SK-N-SH (cell line): ENCODE measurements around the gene PPA2. TPM values are rescaled to one million over a fixed set of nuclear protein-coding genes. Genes with fewer than 3 reads are reported as not detected.
A peak's percentile ranks its signal among the peaks of the same experiment; 100 is the strongest.

Experiments
- CTCF ChIA-PET: fragments of 300-600, 350-600 bp; formaldehyde crosslinking; extraction: SDS; loops from one replicate; lab custom pipeline; 2021; lab: Yijun Ruan, JAX
- POLR2A ChIA-PET: fragments of 350-600 bp; sonication (Branson Sonifier 250); formaldehyde crosslinking; extraction: SDS; loops from one replicate; lab custom pipeline; 2020; ENCODE audit warnings: antibody characterized with exemption, inconsistent platforms; lab: Yijun Ruan, JAX
- DNase-seq: peaks from one replicate; pipeline ENCODE4 v3.0.0; 2012
- H2AFZ ChIP-seq: fragments of 200-600 bp; sonication (generic); 2 replicates; pipeline ENCODE4 v1.8.1; 2016; ENCODE audit warnings: antibody characterized with exemption, mild to moderate bottlenecking, low read depth
- H3F3A ChIP-seq: fragments of 200-600 bp; sonication (generic); replicated peaks from 2 replicates; pipeline ENCODE3; 2016; ENCODE audit warnings: antibody characterized with exemption, mild to moderate bottlenecking; ENCODE audit not compliant: insufficient read depth
- H3K27ac ChIP-seq, 2 experiments: fragments of 200-500 bp in 1 of 2; fragments of 200-600 bp in 1 of 2; sonication (Bioruptor generic) in 1 of 2; sonication (generic), shearing (Covaris generic) in 1 of 2; 2 replicates each; pipeline versions ENCODE4 v1.5.1 to v1.6.1; 2014 to 2016; ENCODE audit warnings: low read depth in 2 of 2, inconsistent platforms in 1 of 2, low read length in 1 of 2, mild to moderate bottlenecking in 1 of 2, mixed read lengths in 1 of 2
- H3K27me3 ChIP-seq: fragments of 200-600 bp; sonication (generic), shearing (Covaris generic); 2 replicates; pipeline ENCODE4 v1.6.1; 2016; ENCODE audit warnings: mixed run types; ENCODE audit not compliant: insufficient read depth
- H3K36me3 ChIP-seq, 2 experiments: fragments of 200-500 bp in 1 of 2; fragments of 200-600 bp in 1 of 2; sonication (Bioruptor generic) in 1 of 2; sonication (generic) in 1 of 2; replicated peaks in 1 of 2; 2 replicates each; pipeline versions ENCODE3 to v1.5.1; 2014 to 2016; ENCODE audit warnings: low read length in 1 of 2, mild to moderate bottlenecking in 1 of 2; ENCODE audit not compliant: insufficient read depth in 2 of 2, control insufficient read depth in 1 of 2
- H3K4me1 ChIP-seq, 2 experiments: fragments of 200-500 bp in 1 of 2; fragments of 200-600 bp in 1 of 2; sonication (Bioruptor generic) in 1 of 2; sonication (generic), shearing (Covaris generic) in 1 of 2; 2 replicates each; pipeline versions ENCODE4 v1.5.1 to v1.6.1; 2014 to 2016; ENCODE audit warnings: low read depth in 1 of 2, low read length in 1 of 2, mixed run types in 1 of 2; ENCODE audit not compliant: insufficient read depth in 2 of 2, control insufficient read depth in 1 of 2
- H3K4me2 ChIP-seq: fragments of 200-600 bp; sonication (generic), shearing (Covaris generic); 2 replicates; pipeline ENCODE4 v1.6.1; 2017; ENCODE audit warnings: mixed run types
- H3K4me3 ChIP-seq, 2 experiments: fragments of 200-500 bp in 1 of 2; fragments of 200-600 bp in 1 of 2; sonication (Bioruptor generic) in 1 of 2; sonication (generic), shearing (Covaris generic) in 1 of 2; 2 replicates each; pipeline versions ENCODE4 v1.5.1 to v1.8.1; 2014 to 2016; ENCODE audit warnings: low read depth in 2 of 2, inconsistent platforms in 1 of 2, low read length in 1 of 2, mild to moderate bottlenecking in 1 of 2, mixed read lengths in 1 of 2, moderate library complexity in 1 of 2
- H3K79me2 ChIP-seq: fragments of 200-600 bp; sonication (generic); 2 replicates; pipeline ENCODE4 v1.8.1; 2017; ENCODE audit warnings: mild to moderate bottlenecking; ENCODE audit not compliant: insufficient read depth
- H3K9ac ChIP-seq: fragments of 200-600 bp; sonication (generic); 2 replicates; pipeline ENCODE4 v1.6.1; 2017; ENCODE audit warnings: mixed run types
- H3K9me2 ChIP-seq: fragments of 200-600 bp; sonication (generic); 2 replicates; pipeline ENCODE4 v1.6.1; 2017; ENCODE audit warnings: mixed run types
- H3K9me3 ChIP-seq: fragments of 200-600 bp; sonication (generic); 2 replicates; pipeline ENCODE4 v1.6.1; 2017; ENCODE audit warnings: mixed run types, mild to moderate bottlenecking, moderate library complexity
- H4K20me1 ChIP-seq: fragments of 200-600 bp; sonication (generic); 2 replicates; pipeline ENCODE4 v1.6.1; 2017; ENCODE audit warnings: mild to moderate bottlenecking, mixed run types; ENCODE audit not compliant: insufficient read depth
- CHD2 ChIP-seq: fragments of 150-350 bp; IDR thresholded peaks from 2 replicates; pipeline ENCODE4 v1.6.1; 2018; ENCODE audit warnings: low read length; ENCODE audit not compliant: partially characterized antibody
- ELF1 ChIP-seq: IDR thresholded peaks from 2 replicates; pipeline ENCODE4 v1.4.0; 2012
- EZH2phosphoT487 ChIP-seq: fragments of 200-600 bp; sonication (generic); IDR thresholded peaks from 2 replicates; pipeline ENCODE4 v1.6.1; 2017; ENCODE audit warnings: low read depth, mixed run types, mild to moderate bottlenecking, antibody characterized with exemption, moderate library complexity, borderline replicate concordance
- FOSL2 ChIP-seq: IDR thresholded peaks from 2 replicates; pipeline ENCODE4 v1.4.0; 2012; ENCODE audit warnings: low read depth, mild to moderate bottlenecking, moderate library complexity, borderline replicate concordance
- FOXJ3 ChIP-seq: sonication (generic); formaldehyde crosslinking; IDR thresholded peaks from 2 replicates; pipeline ENCODE4 v1.5.1; 2020; ENCODE audit warnings: mild to moderate bottlenecking, missing genetic modification reagents
- GATA2 ChIP-seq: sonication (generic); formaldehyde crosslinking; IDR thresholded peaks from 2 replicates; pipeline ENCODE4 v1.5.0; 2020; ENCODE audit warnings: mild to moderate bottlenecking, missing genetic modification reagents
- MEF2A ChIP-seq: IDR thresholded peaks from 2 replicates; pipeline ENCODE4 v1.4.0; 2012; ENCODE audit warnings: low read depth, borderline replicate concordance
- NRF1 ChIP-seq: IDR thresholded peaks from 2 replicates; pipeline ENCODE4 v1.6.1; 2012; ENCODE audit warnings: low read depth, mild to moderate bottlenecking, low read length
- RXRA ChIP-seq: IDR thresholded peaks from 2 replicates; pipeline ENCODE4 v1.4.0; 2012; ENCODE audit warnings: low read depth, mild to moderate bottlenecking, borderline replicate concordance
- TAF1 ChIP-seq: IDR thresholded peaks from 2 replicates; pipeline ENCODE4 v1.6.1; 2012; ENCODE audit warnings: low read depth, mild to moderate bottlenecking, low read length, moderate library complexity, borderline replicate concordance
- TEAD4 ChIP-seq: IDR thresholded peaks from 2 replicates; pipeline ENCODE4 v1.4.0; 2012; ENCODE audit warnings: mild to moderate bottlenecking, borderline replicate concordance; ENCODE audit not compliant: insufficient read depth
- YY1 ChIP-seq: IDR thresholded peaks from 2 replicates; pipeline ENCODE4 v1.4.0; 2012; ENCODE audit warnings: low read depth, mild to moderate bottlenecking
- WGBS: methylation state at CpG from one replicate; pipeline ENCODE4 v1.1.6; 2017; ENCODE audit warnings: low lambda C conversion rate; 5-methylcytosine and 5-hydroxymethylcytosine counted together
- polyA plus RNA-seq, 3 experiments: library from polyadenylated mRNA; depleted of rRNA; stranded (reverse); fragments of >200 nt; gene quantifications; 2 replicates each; pipeline ENCODE4 v1.2.3, GENCODE V29; 2012
- TF ChIP-seq, protein P1 (sequence below): fragments of 150-350 bp; IDR thresholded peaks from 2 replicates; pipeline ENCODE4 v1.6.1; 2017; ENCODE audit warnings: antibody characterized with exemption, low read length, low read depth, borderline replicate concordance
- TF ChIP-seq, protein P2 (sequence below): IDR thresholded peaks from 2 replicates; pipeline ENCODE4; 2012
- TF ChIP-seq, protein P3 (sequence below): IDR thresholded peaks from 2 replicates; pipeline ENCODE4 v1.4.0; 2012; ENCODE audit warnings: low read depth

The PPA2 gene
- polyA plus RNA-seq, 1 of the 3 experiments (the other 2 are of a cell fraction): 57.8 TPM

DNA sequence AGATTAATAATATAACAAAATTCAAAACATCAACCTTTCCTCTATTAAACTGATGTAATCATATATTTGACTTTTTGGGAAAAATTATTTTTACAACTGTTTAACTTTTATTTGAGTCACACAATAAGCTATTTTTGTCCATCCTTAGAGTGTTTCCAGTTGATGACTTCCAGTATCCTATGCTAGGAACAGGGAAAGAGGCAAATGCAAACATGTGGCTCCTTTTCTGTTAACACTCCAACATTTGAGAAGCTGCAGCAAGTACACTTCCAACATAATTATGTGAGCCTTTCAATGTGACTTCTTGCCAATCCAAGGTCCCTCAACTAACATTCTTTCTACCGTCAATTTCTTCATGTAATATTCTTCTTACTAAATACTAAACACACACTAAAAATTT lies 117.7 kb downstream of the PPA2 start:
- no peak for DNase-seq
- Histone ChIP-seq H3K9me3 (no peaks in the 10 kb centered on the region), H3K27me3 (no peaks in the 10 kb centered on the region), H3K4me2 (no peak overlapping the region), H3K4me3 (no peak overlapping the region), H3F3A (no peaks in the 10 kb centered on the region), H3K79me2 (no peaks in the 10 kb centered on the region), H3K36me3 (peaks cover 0 to 4% of the 10 kb centered on the region in 2 experiments), H3K27ac (no peak overlapping the region), H3K4me1 (peaks cover 0 to 10% of the 10 kb centered on the region in 2 experiments; a peak in 2 of 4 replicates), H3K9ac (no peak overlapping the region), H2AFZ (no peak overlapping the region), H3K9me2 (no peaks in the 10 kb centered on the region), H4K20me1 (no peaks in the 10 kb centered on the region)
- POLR2A ChIA-PET: no interaction called here
- TF ChIP-seq GATA2 (CRISPR knock-in tag): no peak
- no peak for TF ChIP-seq TAF1
- no peak for TF ChIP-seq TEAD4
- TF ChIP-seq FOXJ3 (CRISPR knock-in tag): no peak
- TF ChIP-seq CHD2: no peak
- TF ChIP-seq, protein P1, sequence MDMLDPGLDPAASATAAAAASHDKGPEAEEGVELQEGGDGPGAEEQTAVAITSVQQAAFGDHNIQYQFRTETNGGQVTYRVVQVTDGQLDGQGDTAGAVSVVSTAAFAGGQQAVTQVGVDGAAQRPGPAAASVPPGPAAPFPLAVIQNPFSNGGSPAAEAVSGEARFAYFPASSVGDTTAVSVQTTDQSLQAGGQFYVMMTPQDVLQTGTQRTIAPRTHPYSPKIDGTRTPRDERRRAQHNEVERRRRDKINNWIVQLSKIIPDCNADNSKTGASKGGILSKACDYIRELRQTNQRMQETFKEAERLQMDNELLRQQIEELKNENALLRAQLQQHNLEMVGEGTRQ: no peak
- CTCF ChIA-PET: interaction anchor here (0.9 to 1.5 kb wide), 2 partner anchors 12 to 38 kb away, joined by 3 read pairs; no protein-coding TSS in a partner anchor
- 100% methylated on average over 1 of the region's 1 CpG for WGBS

DNA sequence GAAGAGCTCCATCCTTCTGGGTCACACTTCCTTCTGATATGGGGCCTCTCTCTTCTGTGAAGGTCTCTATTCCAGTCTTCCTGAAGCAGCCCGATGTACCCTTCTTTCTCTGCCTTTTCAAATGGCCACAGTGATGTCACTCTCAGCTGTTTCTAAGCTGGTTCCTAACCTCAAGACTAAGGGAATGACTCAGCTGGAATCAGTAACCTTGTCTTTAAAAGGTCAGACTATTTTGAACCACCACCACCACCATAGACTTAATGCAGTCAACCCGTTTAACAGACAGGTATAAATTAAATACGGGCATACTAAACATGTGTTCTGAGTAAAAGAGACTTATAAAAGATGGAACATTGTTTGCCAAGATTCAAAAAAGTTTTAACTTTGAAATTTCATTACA lies 121.0 kb downstream of the PPA2 start:
- Histone ChIP-seq H3K27ac (no peak overlapping the region), H3K4me2 (no peak overlapping the region)
- TF ChIP-seq YY1 (no peak), FOSL2 (0 out of 2 replicates have a peak, but pooled peaks have one; percentile 10)
- TF ChIP-seq, all 33 proteins: peak for 1
- POLR2A ChIA-PET: no interaction called here
- Histone ChIP-seq H3K4me1 (peaks cover 0 to 7% of the 10 kb centered on the region in 2 experiments; a peak in 1 of 4 replicates), H3K9me3 (no peaks in the 10 kb centered on the region), H2AFZ (no peak overlapping the region), H3K79me2 (no peaks in the 10 kb centered on the region), H3K9ac (no peak overlapping the region), H3F3A (no peaks in the 10 kb centered on the region), H3K9me2 (no peaks in the 10 kb centered on the region), H4K20me1 (no peaks in the 10 kb centered on the region), H3K27me3 (no peaks in the 10 kb centered on the region), H3K4me3 (no peak overlapping the region), H3K36me3 (no peaks in the 10 kb centered on the region)
- WGBS: 70% methylated on average over 3 of the region's 3 CpGs
- CTCF ChIA-PET: no interaction called here
- no peak for DNase-seq

DNA sequence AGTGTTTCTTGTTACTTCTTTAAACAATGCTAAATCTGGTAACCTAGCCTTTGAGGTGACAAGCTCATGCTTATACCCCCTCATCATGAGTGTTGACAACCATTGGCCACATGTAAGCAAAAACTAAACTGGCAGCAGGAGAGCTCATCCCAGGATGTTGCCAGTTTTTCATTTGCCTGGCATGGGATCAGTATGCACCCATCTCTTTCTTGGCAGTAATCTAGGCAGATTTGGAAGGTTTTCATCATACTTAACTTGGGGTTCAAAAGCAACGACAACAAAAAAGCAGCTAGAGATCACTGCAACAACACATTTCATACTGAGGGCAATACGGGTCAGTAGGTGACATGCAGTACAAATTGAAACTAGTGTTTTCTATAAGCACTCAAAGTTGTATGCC lies 122.0 kb downstream of the PPA2 start:
- no peaks in the 10 kb centered on the region for H3K27me3 ChIP-seq
- POLR2A ChIA-PET: no interaction called here
- H3K4me2 ChIP-seq: no peak overlapping the region
- no peaks in the 10 kb centered on the region for H3K9me3 ChIP-seq
- CTCF ChIA-PET: interaction anchor here (1.0 kb wide), 1 partner anchor 10 kb away, joined by 4 read pairs; no protein-coding TSS in a partner anchor
- no peaks in the 10 kb centered on the region for H3K79me2 ChIP-seq
- H2AFZ ChIP-seq: no peak overlapping the region
- H3K4me1 ChIP-seq: peaks cover 0 to under 1% of the 10 kb centered on the region in 2 experiments; a peak in 1 of 4 replicates
- H4K20me1 ChIP-seq: no peaks in the 10 kb centered on the region
- no peaks in the 10 kb centered on the region for H3F3A ChIP-seq
- WGBS: 91% methylated on average over 2 of the region's 2 CpGs
- H3K4me3 ChIP-seq: no peak overlapping the region
- H3K9ac ChIP-seq: no peak overlapping the region
- no peak overlapping the region for H3K27ac ChIP-seq
- no peaks in the 10 kb centered on the region for H3K9me2 ChIP-seq
- TF ChIP-seq, protein P2, sequence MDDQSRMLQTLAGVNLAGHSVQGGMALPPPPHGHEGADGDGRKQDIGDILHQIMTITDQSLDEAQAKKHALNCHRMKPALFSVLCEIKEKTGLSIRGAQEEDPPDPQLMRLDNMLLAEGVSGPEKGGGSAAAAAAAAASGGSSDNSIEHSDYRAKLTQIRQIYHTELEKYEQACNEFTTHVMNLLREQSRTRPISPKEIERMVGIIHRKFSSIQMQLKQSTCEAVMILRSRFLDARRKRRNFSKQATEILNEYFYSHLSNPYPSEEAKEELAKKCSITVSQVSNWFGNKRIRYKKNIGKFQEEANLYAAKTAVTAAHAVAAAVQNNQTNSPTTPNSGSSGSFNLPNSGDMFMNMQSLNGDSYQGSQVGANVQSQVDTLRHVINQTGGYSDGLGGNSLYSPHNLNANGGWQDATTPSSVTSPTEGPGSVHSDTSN: no peak
- no peak for TF ChIP-seq RXRA
- TF ChIP-seq NRF1: no peak
- TF ChIP-seq, protein P3, sequence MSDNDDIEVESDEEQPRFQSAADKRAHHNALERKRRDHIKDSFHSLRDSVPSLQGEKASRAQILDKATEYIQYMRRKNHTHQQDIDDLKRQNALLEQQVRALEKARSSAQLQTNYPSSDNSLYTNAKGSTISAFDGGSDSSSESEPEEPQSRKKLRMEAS: no peak
- no peak for TF ChIP-seq ELF1
- no peak for TF ChIP-seq EZH2phosphoT487
- TF ChIP-seq MEF2A: no peak
- TF ChIP-seq TEAD4: no peak
- TF ChIP-seq, all 33 proteins: peak for 0
- H3K36me3 ChIP-seq: no peaks in the 10 kb centered on the region
- DNase-seq: no peak
